GM06990 (cell line): ENCODE measurements around the gene AOC2.

ENCODE experiments used
- DNase-seq: peaks from one replicate; pipeline ENCODE4 v3.0.0-alpha.2; 2011; ENCODE audit not compliant: insufficient read length; ENCODE audit errors: extremely low read depth
- H3K27me3 ChIP-seq: replicated peaks from 2 replicates; pipeline ENCODE4 v1.6.0; 2011; ENCODE audit warnings: low read length; ENCODE audit not compliant: control insufficient read depth, insufficient read depth
- H3K36me3 ChIP-seq: 2 replicates; pipeline ENCODE4 v1.5.1; 2011; ENCODE audit warnings: low read length; ENCODE audit not compliant: control insufficient read depth, insufficient read depth
- H3K4me3 ChIP-seq: replicated peaks from 2 replicates; pipeline ENCODE4 v1.5.1; 2011; ENCODE audit warnings: low read depth, mild to moderate bottlenecking, control low read depth, low read length
- CTCF ChIP-seq: IDR thresholded peaks from 2 replicates; pipeline ENCODE4 v1.5.1; 2011; ENCODE audit warnings: low read length, control low read depth, mild to moderate bottlenecking, inconsistent platforms; ENCODE audit not compliant: insufficient read depth, poor library complexity, severe bottlenecking

AOC2 gene

GRCh38 chr17:42821176-42821575 is 23.2 kb upstream of the AOC2 start:
- H3K4me3 ChIP-seq: no peak overlapping the region
- no peak for DNase-seq
- no peaks in the 10 kb centered on the region for H3K27me3 ChIP-seq
- TF ChIP-seq CTCF: no peak
- peaks cover 14% of the 10 kb centered on the region for H3K36me3 ChIP-seq

DNA sequence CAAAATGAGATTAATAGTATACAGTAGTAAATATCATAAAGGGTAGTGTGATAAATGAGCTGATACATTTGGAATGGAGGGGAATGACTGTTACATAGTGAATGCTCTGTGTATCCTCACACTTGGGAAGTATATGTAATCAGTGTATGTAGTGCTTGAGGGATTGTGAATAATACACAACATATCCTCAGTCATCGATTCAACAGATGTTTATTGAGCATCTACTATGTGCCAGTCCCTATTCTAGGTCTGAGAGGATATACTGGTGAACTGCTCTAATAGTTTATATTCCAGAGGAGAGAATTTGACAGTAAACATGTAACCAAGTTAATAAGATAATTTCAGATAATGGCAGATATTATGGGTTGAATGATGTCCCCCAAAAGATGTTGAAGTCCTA is 16.9 kb upstream of the AOC2 start:
- Histone ChIP-seq H3K36me3 (no peaks in the 10 kb centered on the region), H3K4me3 (no peak overlapping the region), H3K27me3 (no peaks in the 10 kb centered on the region)
- no peak for TF ChIP-seq CTCF
- DNase-seq: no peak

- TF ChIP-seq CTCF: no peak
- DNase-seq: no peak
- Histone ChIP-seq H3K4me3 (no peak overlapping the region), H3K36me3 (peaks cover 6% of the 10 kb centered on the region), H3K27me3 (no peaks in the 10 kb centered on the region)
Observed at GRCh38 chr17:42830971-42831370, 13.4 kb upstream of the AOC2 start.

DNA sequence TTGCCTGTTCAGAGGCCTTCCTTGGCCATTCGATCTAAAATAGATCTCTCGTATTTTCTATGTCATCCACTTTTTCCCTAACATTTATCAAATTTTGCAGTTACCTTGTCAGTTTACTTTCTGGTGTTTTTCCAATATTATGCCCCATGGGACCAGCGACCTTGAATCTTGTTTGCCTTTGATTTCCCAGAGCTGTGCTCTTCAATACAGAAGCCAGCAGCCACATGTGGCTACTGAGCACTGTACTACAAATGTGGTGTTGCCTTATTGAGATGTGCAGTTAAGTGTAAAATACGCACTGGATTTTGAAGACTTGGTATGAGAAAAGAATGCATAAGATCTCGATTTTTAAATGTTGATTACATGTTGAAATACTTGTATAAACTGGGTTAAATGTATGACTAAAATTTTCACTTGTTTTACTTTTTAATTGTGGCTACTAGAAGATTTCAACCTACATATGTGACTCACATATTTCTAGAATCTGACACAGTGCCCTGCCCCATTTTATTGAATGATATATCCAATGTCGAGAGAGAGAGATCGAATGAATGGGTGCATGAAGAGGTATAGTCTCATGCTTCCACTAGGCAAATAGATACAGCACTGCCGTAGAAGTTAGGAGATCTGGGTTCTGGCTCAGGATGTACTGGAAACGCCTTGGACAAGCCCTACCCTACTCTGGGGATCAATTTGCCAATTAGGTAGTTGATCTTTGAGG is 12.0 kb upstream of the AOC2 start:
- Histone ChIP-seq H3K27me3 (no peaks in the 10 kb centered on the region), H3K4me3 (peak overlapping the region; percentile 99), H3K36me3 (peaks cover 10% of the 10 kb centered on the region)
- DNase-seq: no peak
- no peak for TF ChIP-seq CTCF

DNA sequence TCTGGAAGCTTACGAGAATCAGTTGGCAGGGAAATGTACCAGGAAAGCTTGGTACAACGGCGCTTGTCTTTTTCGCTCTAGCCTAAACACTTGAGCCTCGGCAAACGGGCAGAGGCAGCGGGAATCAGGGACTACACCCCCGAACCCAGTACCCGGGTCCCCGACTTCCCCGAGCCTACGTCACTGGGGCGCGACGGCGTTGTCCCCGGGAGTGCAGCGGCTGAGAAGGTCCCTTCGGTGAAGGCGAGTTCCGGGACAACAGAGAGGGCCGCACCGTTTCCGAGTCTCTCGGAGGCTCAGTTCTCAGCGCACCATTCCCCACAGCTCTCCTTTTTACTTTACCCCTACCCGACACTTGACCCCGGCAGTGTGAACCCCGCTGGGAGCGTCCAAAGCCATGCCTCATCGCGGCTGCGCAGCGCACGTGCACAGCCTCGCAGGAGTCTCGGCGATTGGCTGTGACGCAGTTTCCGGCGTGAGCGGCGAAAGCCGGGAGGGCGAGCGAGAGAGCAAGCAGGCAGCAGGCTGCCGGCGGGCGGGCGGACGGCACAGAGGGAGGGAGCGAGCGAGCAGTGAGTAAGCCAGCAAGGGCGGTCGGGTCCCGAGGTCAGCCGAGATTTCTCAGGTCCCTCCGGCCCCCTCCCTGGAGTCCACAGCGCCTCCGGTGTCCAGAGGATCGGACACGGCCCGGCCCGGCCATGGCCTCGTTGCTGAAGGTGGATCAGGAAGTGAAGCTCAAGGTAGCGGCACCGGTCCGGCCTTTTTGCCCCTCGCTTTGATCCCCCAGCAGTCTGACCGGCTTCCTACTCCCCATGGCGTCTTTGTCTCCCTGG is 11.2 kb upstream of the AOC2 start, which contains the start of gene PSME3:
Gene PSME3 (plus strand): TSS at position 464 of the 833 bp plus-strand sequence. CDS start 235 bp downstream, at position 699.
- Histone ChIP-seq H3K36me3 (peaks cover 16% of the 10 kb centered on the region), H3K27me3 (no peaks in the 10 kb centered on the region), H3K4me3 (peak within 1 kb of the TSS; percentile 99)
- peak; percentile 93 for DNase-seq
- TF ChIP-seq CTCF: no peak
